GM12801 (cell line): Measurements from ENCODE around the gene FHOD3.

Experiments
- CTCF ChIP-seq: IDR thresholded peaks from one replicate; pipeline ENCODE4 v1.5.1; 2011; ENCODE audit warnings: control low read depth; ENCODE audit not compliant: insufficient read length; ENCODE audit errors: extremely low read depth

FHOD3 gene

GRCh38 chr18:36295214-36295613 lies 2.3 kb upstream of the FHOD3 start:
- no peak for TF ChIP-seq CTCF

GRCh38 chr18:36295880-36296301 lies 1.6 kb upstream of the FHOD3 start:
- no peak for TF ChIP-seq CTCF

- no peak for TF ChIP-seq CTCF
These were observed 680 bp upstream of the FHOD3 start for GRCh38 chr18:36296650-36297416.

- TF ChIP-seq CTCF = no peak
These were observed 721 bp downstream of the FHOD3 start for GRCh38 chr18:36298126-36298741.

- no peak for TF ChIP-seq CTCF
These were observed 1.5 kb downstream of the FHOD3 start for GRCh38 chr18:36299015-36299414.

GRCh38 chr18:36300211-36300610 lies 2.7 kb downstream of the FHOD3 start:
- TF ChIP-seq CTCF = no peak

- no peak for TF ChIP-seq CTCF
These were observed 4.4 kb downstream of the FHOD3 start for GRCh38 chr18:36301884-36302283.
